Ascending aorta (tissue), 2 donors: ENCODE measurements around the gene ABCB8. TPM values are rescaled to one million over a fixed set of nuclear protein-coding genes. Genes with fewer than 3 reads are reported as not detected.

Source experiments
- DNase-seq, 2 donors: peaks; one replicate each; pipeline ENCODE4 v3.0.0-alpha.2; 2019; ENCODE audit warnings: low spot score in 2 of 2
- H3K27ac ChIP-seq, 2 donors: fragments of 200-600 bp; sonication (generic); one replicate each; pipeline ENCODE4 v1.5.1; 2016 to 2017; ENCODE audit warnings: mild to moderate bottlenecking in 1 of 2
- H3K27me3 ChIP-seq: fragments of 200-600 bp; sonication (generic); one replicate; pipeline ENCODE4 v1.5.1; 2017
- H3K36me3 ChIP-seq, 2 donors: fragments of 200-600 bp; sonication (generic); one replicate each; pipeline ENCODE4 v1.5.1; 2016
- H3K4me1 ChIP-seq, 2 donors: fragments of 200-600 bp; sonication (generic); one replicate each; pipeline ENCODE4 v1.5.1; 2016 to 2017; ENCODE audit warnings: mild to moderate bottlenecking in 1 of 2
- H3K4me3 ChIP-seq, 2 donors: fragments of 200-600 bp; sonication (generic); one replicate each; pipeline ENCODE4 v1.5.1; 2016 to 2017; ENCODE audit warnings: mild to moderate bottlenecking in 1 of 2
- H3K9me3 ChIP-seq, 2 donors: fragments of 200-600 bp; sonication (generic); one replicate each; pipeline ENCODE4 v1.5.1; 2016
- CTCF ChIP-seq, 3 experiments: fragments of 200-600 bp in 2 of 3; fragments of 450-650 bp in 1 of 3; sonication (generic) in 2 of 3; IDR thresholded peaks; one replicate each; pipeline ENCODE4 v1.5.1; 2016 to 2019; ENCODE audit warnings: antibody characterized with exemption in 3 of 3, mild to moderate bottlenecking in 1 of 3, moderate library complexity in 1 of 3
- intact Hi-C: fragments of 100-400 bp; cut with DNase I; formaldehyde crosslinking; loops from one replicate; pipeline ENCODE4 v1.15.1; 2023
- total RNA-seq: library from RNA; depleted of rRNA; stranded (reverse); fragments of >200 nt; gene quantifications from one replicate; pipeline ENCODE4 v1.1.0, GENCODE V29; 2016

The ABCB8 gene
- total RNA-seq, 1 donor from 2014 or later = 50.8 TPM

- TF ChIP-seq CTCF (IDR thresholded peaks at IDR 0.05) = no peak
- H3K27ac ChIP-seq = peak overlapping the region in 1 of 2 donors; percentile 15
- no peak overlapping the region for H3K4me3 ChIP-seq
- H3K4me1 ChIP-seq = peaks cover 24 to 26% of the 10 kb centered on the region in 2 donors
- intact Hi-C loops = no loop called here
- no peaks in the 10 kb centered on the region for H3K9me3 ChIP-seq
- DNase-seq = no peak
- H3K27me3 ChIP-seq = no peaks in the 10 kb centered on the region
- peaks cover 28 to 45% of the 10 kb centered on the region in 2 donors for H3K36me3 ChIP-seq
Observed at GRCh38 chr7:151077705-151078232, 49.5 kb downstream of the ABCB8 start.

GRCh38 chr7:151078233-151079040 lies 50.2 kb downstream of the ABCB8 start:
- no peak for TF ChIP-seq CTCF (IDR thresholded peaks at IDR 0.05)
- no peak for DNase-seq
- Histone ChIP-seq H3K4me1 (peaks cover 24 to 26% of the 10 kb centered on the region in 2 donors), H3K27me3 (no peaks in the 10 kb centered on the region), H3K9me3 (no peaks in the 10 kb centered on the region), H3K4me3 (no peak overlapping the region), H3K27ac (peak overlapping the region in 1 of 2 donors; percentile 15), H3K36me3 (peaks cover 25 to 38% of the 10 kb centered on the region in 2 donors)
- intact Hi-C loops = no loop called here

- Histone ChIP-seq H3K9me3 (no peaks in the 10 kb centered on the region), H3K27me3 (no peaks in the 10 kb centered on the region), H3K36me3 (peaks cover 16 to 29% of the 10 kb centered on the region in 2 donors), H3K4me1 (peaks cover 24 to 30% of the 10 kb centered on the region in 2 donors), H3K27ac (peak overlapping the region in 1 of 2 donors; percentile 95), H3K4me3 (peak overlapping the region; percentile 75 to 87)
- intact Hi-C loops = no loop called here
- no peak for TF ChIP-seq CTCF (IDR thresholded peaks at IDR 0.05)
- peak in 1 of 2 donors; percentile 61 for DNase-seq
Observed at GRCh38 chr7:151079199-151079910, 51.1 kb downstream of the ABCB8 start.

- TF ChIP-seq CTCF (IDR thresholded peaks at IDR 0.05) = no peak
- Histone ChIP-seq H3K4me3 (peak overlapping the region; percentile 75 to 87), H3K4me1 (peaks cover 24 to 30% of the 10 kb centered on the region in 2 donors), H3K36me3 (peaks cover 11 to 22% of the 10 kb centered on the region in 2 donors), H3K27ac (peak overlapping the region; percentile 95 to 96), H3K9me3 (no peaks in the 10 kb centered on the region), H3K27me3 (no peaks in the 10 kb centered on the region)
- intact Hi-C loops = loop anchor here (1.0 to 10.0 kb wide), 7 partner anchors 21 to 1365 kb away; partner anchors contain the start of genes ABCB8, ABCF2, NUB1 and SLC4A2
- DNase-seq = no peak
Observed at GRCh38 chr7:151080067-151080521, 51.8 kb downstream of the ABCB8 start.

- Histone ChIP-seq H3K27me3 (no peaks in the 10 kb centered on the region), H3K27ac (peak within 1 kb of the TSS; percentile 95 to 96)
- no peak for TF ChIP-seq CTCF (IDR thresholded peaks at IDR 0.05)
Observed at GRCh38 chr7:151080522-151081169, 52.4 kb downstream of the ABCB8 start, which contains the start of gene FASTK. Gene FASTK (minus strand): TSS chr7:151080809. CDS start chr7:151080766, 43 bp downstream.

More at GRCh38 chr7:151080522-151081169, 52.4 kb downstream of the ABCB8 start, which contains the start of gene FASTK:
- intact Hi-C loops = loop anchor here (1.0 to 10.0 kb wide), 7 partner anchors 21 to 1366 kb away; partner anchors contain the start of genes ABCB8, ABCF2, NUB1 and SLC4A2
- DNase-seq = peak; percentile 84 to 95
- Histone ChIP-seq H3K4me3 (peak within 1 kb of the TSS; percentile 75 to 87), H3K36me3 (peaks cover 7 to 16% of the 10 kb centered on the region in 2 donors), H3K9me3 (no peaks in the 10 kb centered on the region), H3K4me1 (peaks cover 24 to 35% of the 10 kb centered on the region in 2 donors)
